H1 (cell line): ENCODE measurements around the gene CELF5. TPM values are rescaled to one million over a fixed set of nuclear protein-coding genes. Genes with fewer than 3 reads are reported as not detected.

Experiments
- CTCF ChIA-PET: fragments of 300-600 bp; sonication (Branson Sonifier 250); formaldehyde crosslinking; loops from one replicate; lab custom pipeline; 2021; ENCODE audit not compliant: partially characterized antibody; lab: Charles Lee
- POLR2A ChIA-PET: fragments of 300-600 bp; sonication (Branson Sonifier 250); formaldehyde crosslinking; loops from one replicate; lab custom pipeline; 2021; ENCODE audit warnings: inconsistent platforms; ENCODE audit not compliant: partially characterized antibody; lab: Charles Lee
- DNase-seq, 2 experiments: peaks; one replicate each; pipeline versions ENCODE4 v3.0.0 to v3.0.0-alpha.2; 2010 to 2022; ENCODE audit warnings: low spot score in 2 of 2, low read depth in 1 of 2, mixed read lengths in 1 of 2
- FAIRE-seq: peaks from 2 replicates; lab custom pipeline; 2011; peaks lifted over from hg19 to GRCh38; lab: Jason Lieb, UNC
- H2AFZ ChIP-seq: 2 replicates; pipeline ENCODE4 v1.8.1; 2012; ENCODE audit warnings: low read length, inconsistent platforms
- H2AK5ac ChIP-seq: 2 replicates; pipeline ENCODE4 v1.6.1; 2013; ENCODE audit warnings: low read depth, low read length
- H2BK120ac ChIP-seq: replicated peaks from 2 replicates; pipeline ENCODE3; 2013; ENCODE audit warnings: low read depth, low read length, inconsistent platforms
- H2BK12ac ChIP-seq: 2 replicates; pipeline ENCODE4 v1.6.1; 2013; ENCODE audit warnings: low read depth, low read length
- H2BK15ac ChIP-seq: 2 replicates; pipeline ENCODE4 v1.6.1; 2013; ENCODE audit warnings: low read length
- H2BK20ac ChIP-seq: 2 replicates; pipeline ENCODE4 v1.6.1; 2013; ENCODE audit warnings: low read length
- H2BK5ac ChIP-seq: 2 replicates; pipeline ENCODE4 v1.6.1; 2013; ENCODE audit warnings: low read depth, low read length
- H3K14ac ChIP-seq: 2 replicates; pipeline ENCODE4 v1.6.1; 2013; ENCODE audit warnings: inconsistent platforms; ENCODE audit not compliant: insufficient read length
- H3K18ac ChIP-seq: 2 replicates; pipeline ENCODE4 v1.6.1; 2013; ENCODE audit warnings: low read length; ENCODE audit errors: extremely low read depth
- H3K23ac ChIP-seq: 2 replicates; pipeline ENCODE4 v1.6.1; 2013; ENCODE audit warnings: inconsistent platforms; ENCODE audit not compliant: insufficient read length
- H3K23me2 ChIP-seq: 2 replicates; pipeline ENCODE4 v1.6.1; 2013; ENCODE audit warnings: low read depth, low read length
- H3K27ac ChIP-seq: 2 replicates; pipeline ENCODE4 v1.6.1; 2011; ENCODE audit warnings: low read depth, low read length, inconsistent platforms
- H3K27me3 ChIP-seq, 4 experiments: replicated peaks in 1 of 4; 1 replicate in 1 of 4; 2 replicates in 3 of 4; pipeline versions ENCODE4 v1.6.1 to v1.8.1; 2011 to 2013; ENCODE audit warnings: low read length in 3 of 4, mild to moderate bottlenecking in 3 of 4, inconsistent platforms in 2 of 4, mixed read lengths in 2 of 4, moderate library complexity in 1 of 4; ENCODE audit not compliant: control insufficient read depth in 3 of 4, insufficient read depth in 3 of 4; ENCODE audit errors: extremely low read depth in 1 of 4
- H3K36me3 ChIP-seq, 4 experiments: 2 replicates each; pipeline versions ENCODE4 v1.6.1 to v1.8.1; 2011 to 2013; ENCODE audit warnings: mild to moderate bottlenecking in 4 of 4, low read length in 3 of 4, moderate library complexity in 2 of 4, control low read depth in 1 of 4, inconsistent platforms in 1 of 4; ENCODE audit not compliant: insufficient read depth in 4 of 4, control insufficient read depth in 2 of 4
- H3K4ac ChIP-seq: replicated peaks from 2 replicates; pipeline ENCODE3; 2013; ENCODE audit warnings: low read length, low read depth, mixed read lengths, inconsistent platforms; ENCODE audit not compliant: insufficient read length
- H3K4me1 ChIP-seq, 4 experiments: replicated peaks in 1 of 4; 1 replicate in 1 of 4; 2 replicates in 3 of 4; pipeline versions ENCODE4 v1.6.1 to v1.8.1; 2011 to 2013; ENCODE audit warnings: low read length in 3 of 4, inconsistent platforms in 2 of 4, mixed read lengths in 1 of 4; ENCODE audit not compliant: insufficient read depth in 4 of 4, control insufficient read depth in 3 of 4
- H3K4me2 ChIP-seq, 2 experiments: 2 replicates each; pipeline versions ENCODE4 v1.6.1 to v1.8.1; 2011 to 2013; ENCODE audit warnings: low read depth in 2 of 2, low read length in 2 of 2, control low read depth in 1 of 2, inconsistent platforms in 1 of 2, mild to moderate bottlenecking in 1 of 2; ENCODE audit not compliant: insufficient read depth in 1 of 2
- H3K4me3 ChIP-seq, 4 experiments: fragments of 200-600, 300-600 bp in 1 of 4; sonication (generic), shearing (Covaris generic), sonication (Bioruptor Twin) in 1 of 4; 2 replicates each; pipeline versions ENCODE4 v1.5.1 to v1.8.1; 2011 to 2016; ENCODE audit warnings: low read length in 4 of 4, low read depth in 3 of 4, control low read depth in 2 of 4, inconsistent platforms in 2 of 4, mild to moderate bottlenecking in 2 of 4, mixed read lengths in 1 of 4, moderate library complexity in 1 of 4; ENCODE audit not compliant: insufficient read depth in 2 of 4; ENCODE audit errors: extremely low read depth in 1 of 4
- H3K56ac ChIP-seq: replicated peaks from 2 replicates; pipeline ENCODE3; 2013; ENCODE audit warnings: low read depth, mild to moderate bottlenecking, mixed read lengths, low read length, inconsistent platforms; ENCODE audit not compliant: insufficient read length
- H3K79me1 ChIP-seq: 2 replicates; pipeline ENCODE4 v1.6.1; 2013; ENCODE audit warnings: low read depth, low read length, control low read depth
- H3K79me2 ChIP-seq, 2 experiments: 2 replicates each; pipeline versions ENCODE4 v1.6.1 to v1.8.1; 2012 to 2013; ENCODE audit warnings: low read length in 2 of 2, mild to moderate bottlenecking in 2 of 2, inconsistent platforms in 1 of 2; ENCODE audit not compliant: insufficient read depth in 2 of 2, control insufficient read depth in 1 of 2
- H3K9ac ChIP-seq, 4 experiments: replicated peaks in 1 of 4; 1 replicate in 1 of 4; 2 replicates in 3 of 4; pipeline versions ENCODE4 v1.6.1 to v1.8.1; 2011 to 2013; ENCODE audit warnings: low read depth in 3 of 4, low read length in 3 of 4, control low read depth in 2 of 4, mild to moderate bottlenecking in 2 of 4, moderate library complexity in 2 of 4, inconsistent platforms in 1 of 4; ENCODE audit errors: extremely low read depth in 1 of 4
- H3K9me3 ChIP-seq, 2 experiments: 2 replicates each; pipeline versions ENCODE4 v1.6.1 to v1.8.1; 2012 to 2013; ENCODE audit warnings: mild to moderate bottlenecking in 2 of 2, moderate library complexity in 2 of 2, control low read depth in 1 of 2, inconsistent platforms in 1 of 2, low read depth in 1 of 2, low read length in 1 of 2, mixed read lengths in 1 of 2; ENCODE audit not compliant: insufficient read depth in 2 of 2
- H4K20me1 ChIP-seq, 2 experiments: replicated peaks in 1 of 2; 2 replicates each; pipeline versions ENCODE3 to v1.8.1; 2011 to 2013; ENCODE audit warnings: inconsistent platforms in 2 of 2, low read length in 2 of 2, mild to moderate bottlenecking in 1 of 2; ENCODE audit not compliant: insufficient read depth in 2 of 2, control insufficient read depth in 1 of 2
- H4K5ac ChIP-seq: 2 replicates; pipeline ENCODE4 v1.6.1; 2013; ENCODE audit warnings: low read length, low read depth, mixed read lengths, inconsistent platforms; ENCODE audit not compliant: insufficient read length
- H4K8ac ChIP-seq: 2 replicates; pipeline ENCODE4 v1.8.0; 2013; ENCODE audit warnings: mild to moderate bottlenecking, moderate library complexity, low read length, inconsistent platforms; ENCODE audit not compliant: insufficient read depth; ENCODE audit errors: extremely low read depth
- H4K91ac ChIP-seq: replicated peaks from 2 replicates; pipeline ENCODE3; 2013; ENCODE audit warnings: low read length, mixed read lengths, inconsistent platforms; ENCODE audit not compliant: insufficient read length
- BCL11A ChIP-seq, 2 experiments: IDR thresholded peaks; one replicate each; pipeline ENCODE4 v1.6.1; 2011; ENCODE audit warnings: low read depth in 2 of 2, low read length in 2 of 2, mild to moderate bottlenecking in 2 of 2
- POLR2A ChIP-seq, 2 experiments: IDR thresholded peaks; 1 replicate in 1 of 2; 2 replicates in 1 of 2; pipeline ENCODE4 v1.6.1; 2011; ENCODE audit warnings: low read depth in 2 of 2, low read length in 2 of 2, mild to moderate bottlenecking in 2 of 2; ENCODE audit errors: control extremely low read depth in 1 of 2
- RNF2 ChIP-seq: fragments of 200-900, 300-1000 bp; sonication (generic); IDR thresholded peaks from 2 replicates; pipeline ENCODE4 v1.7.1; 2016; ENCODE audit warnings: borderline replicate concordance, low read depth, mild to moderate bottlenecking, antibody characterized with exemption, low read length; ENCODE audit not compliant: poor library complexity, severe bottlenecking; ENCODE audit errors: missing control alignments
- WGBS, 2 experiments: shearing (Covaris generic) in 1 of 2; methylation state at CpG; one replicate each; pipeline versions ENCODE4 v1.1.6 to v1.1.7; 2013 to 2015; ENCODE audit warnings: low lambda C conversion rate in 2 of 2, mixed read lengths in 2 of 2, inconsistent platforms in 1 of 2, low coverage in 1 of 2, missing lambda C conversion rate in 1 of 2; ENCODE audit not compliant: insufficient replicate concordance in 2 of 2, insufficient coverage in 1 of 2, insufficient read length in 1 of 2; ENCODE audit errors: extremely low coverage in 1 of 2, missing lambda C conversion rate in 1 of 2; 5-methylcytosine and 5-hydroxymethylcytosine counted together
- polyA plus RNA-seq, 7 experiments: library from polyadenylated mRNA; depleted of rRNA in 3 of 7; stranded (reverse) in 5 of 7; unstranded in 2 of 7; fragments of >200 nt in 5 of 7; fragments of 200-250 nt in 2 of 7; gene quantifications; 1 replicate in 5 of 7; 2 replicates in 1 of 7; 4 replicates in 1 of 7; pipeline versions ENCODE4 v1.2.1 to v1.2.3, GENCODE V29; 2011 to 2013; ENCODE audit warnings: missing spikeins in 2 of 7, mixed read lengths in 2 of 7
- total RNA-seq: library from RNA; stranded (reverse); fragmentation: NEBNext Ultra II Directional; extraction: Animal tissue kit (Norgen Biotek cat#: 25700); gene quantifications from 2 replicates; pipeline ENCODE4 v1.2.1, GENCODE V29; 2021
- TF ChIP-seq, protein P1 (sequence below), 3 experiments: IDR thresholded peaks; 1 replicate in 2 of 3; 2 replicates in 1 of 3; pipeline versions ENCODE4 v1.5.1 to v1.6.1; 2011; ENCODE audit warnings: low read length in 3 of 3, mild to moderate bottlenecking in 3 of 3, inconsistent platforms in 2 of 3, low read depth in 1 of 3, moderate library complexity in 1 of 3; ENCODE audit not compliant: insufficient read depth in 1 of 3; ENCODE audit errors: control extremely low read depth in 1 of 3

Gene CELF5
- total and polyA plus RNA-seq, 2 of the 8 experiments (the other 6 are each of a cell fraction or from before 2014, with no cell fraction given): 9.8 to 15.0 TPM

DNA sequence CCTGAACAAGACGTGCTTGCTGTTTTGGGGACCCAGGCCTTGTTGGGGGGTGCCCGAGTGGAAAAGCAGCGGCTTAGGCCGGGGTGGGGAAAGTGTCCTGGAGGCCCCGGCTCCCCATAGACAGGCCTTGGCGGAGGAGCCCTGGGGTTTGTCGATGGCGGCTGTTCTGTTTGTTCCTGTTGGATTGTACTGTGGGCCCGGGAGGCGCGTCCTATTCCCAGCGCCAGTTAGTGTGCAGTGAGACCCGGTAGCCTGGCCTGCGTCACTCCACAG lies 27.6 kb upstream of the CELF5 start:
- H2BK12ac ChIP-seq: no peak overlapping the region
- H3K27me3 ChIP-seq: no peaks in the 10 kb centered on the region
- H4K91ac ChIP-seq: no peak overlapping the region
- H2BK15ac ChIP-seq: no peak overlapping the region
- H2AFZ ChIP-seq: no peak overlapping the region
- no peaks in the 10 kb centered on the region for H3K9me3 ChIP-seq
- 97% methylated on average over 14 of the region's 14 CpGs; no CpG with 5 or more reads in 1 of the 2 experiments for WGBS, 2 experiments
- no peak overlapping the region for H3K18ac ChIP-seq
- no peak overlapping the region for H3K56ac ChIP-seq
- no peak overlapping the region for H4K5ac ChIP-seq
- H2BK120ac ChIP-seq: no peak overlapping the region
- no peak overlapping the region for H3K4me2 ChIP-seq
- H2AK5ac ChIP-seq: no peak overlapping the region
- no peaks in the 10 kb centered on the region for H3K23me2 ChIP-seq
- no peak overlapping the region for H3K4me3 ChIP-seq
- ChIA-PET POLR2A (interaction anchor here (0.8 kb wide), 1 partner anchor 15 kb away, joined by 3 read pairs; no protein-coding TSS in a partner anchor), CTCF (no interaction called here)
- no peak overlapping the region for H3K14ac ChIP-seq
- no peak for DNase-seq
- no peak for FAIRE-seq
- H3K27ac ChIP-seq: no peak overlapping the region
- peaks cover 0 to 6% of the 10 kb centered on the region in 2 experiments; a peak in 2 of 4 replicates for H3K79me2 ChIP-seq
- no peaks in the 10 kb centered on the region for H3K4me1 ChIP-seq
- H3K23ac ChIP-seq: no peak overlapping the region
- H3K4ac ChIP-seq: no peak overlapping the region
- peaks cover 2 to 24% (median 6%) of the 10 kb centered on the region in 4 experiments; a peak in 4 of 8 replicates for H3K36me3 ChIP-seq
- H3K9ac ChIP-seq: no peak overlapping the region
- H2BK20ac ChIP-seq: no peak overlapping the region
- no peak overlapping the region for H4K8ac ChIP-seq
- peaks cover 6% of the 10 kb centered on the region; the same call in 1 of the 2 replicates for H3K79me1 ChIP-seq
- TF ChIP-seq, protein P1, sequence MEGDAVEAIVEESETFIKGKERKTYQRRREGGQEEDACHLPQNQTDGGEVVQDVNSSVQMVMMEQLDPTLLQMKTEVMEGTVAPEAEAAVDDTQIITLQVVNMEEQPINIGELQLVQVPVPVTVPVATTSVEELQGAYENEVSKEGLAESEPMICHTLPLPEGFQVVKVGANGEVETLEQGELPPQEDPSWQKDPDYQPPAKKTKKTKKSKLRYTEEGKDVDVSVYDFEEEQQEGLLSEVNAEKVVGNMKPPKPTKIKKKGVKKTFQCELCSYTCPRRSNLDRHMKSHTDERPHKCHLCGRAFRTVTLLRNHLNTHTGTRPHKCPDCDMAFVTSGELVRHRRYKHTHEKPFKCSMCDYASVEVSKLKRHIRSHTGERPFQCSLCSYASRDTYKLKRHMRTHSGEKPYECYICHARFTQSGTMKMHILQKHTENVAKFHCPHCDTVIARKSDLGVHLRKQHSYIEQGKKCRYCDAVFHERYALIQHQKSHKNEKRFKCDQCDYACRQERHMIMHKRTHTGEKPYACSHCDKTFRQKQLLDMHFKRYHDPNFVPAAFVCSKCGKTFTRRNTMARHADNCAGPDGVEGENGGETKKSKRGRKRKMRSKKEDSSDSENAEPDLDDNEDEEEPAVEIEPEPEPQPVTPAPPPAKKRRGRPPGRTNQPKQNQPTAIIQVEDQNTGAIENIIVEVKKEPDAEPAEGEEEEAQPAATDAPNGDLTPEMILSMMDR (IDR thresholded peaks at IDR 0.05; ENCODE audit: control extremely low read depth in 1 of 3, insufficient read depth in 1 of 3, low read depth in 1 of 3, low read length in 3 of 3): no peak
- no peak for TF ChIP-seq POLR2A (IDR thresholded peaks at IDR 0.05; ENCODE audit: control extremely low read depth in 1 of 2, low read depth in 2 of 2, low read length in 2 of 2)
- TF ChIP-seq RNF2: no peak
- TF ChIP-seq BCL11A (IDR thresholded peaks at IDR 0.05; ENCODE audit: low read depth in 2 of 2, low read length in 2 of 2): no peak
- H2BK5ac ChIP-seq: no peak overlapping the region
- H4K20me1 ChIP-seq: peaks cover 10 to 11% of the 10 kb centered on the region in 2 experiments
